Bronchial epithelial cell (primary cell): ENCODE measurements around the gene RGL2. TPM values are rescaled to one million over a fixed set of nuclear protein-coding genes. Genes with fewer than 3 reads are reported as not detected.

ENCODE experiments used
- DNase-seq: peaks from one replicate; pipeline ENCODE4 v3.0.0-alpha.2; 2010; ENCODE audit warnings: low read depth
- FAIRE-seq: peaks from 2 replicates; lab custom pipeline; 2011; peaks lifted over from hg19 to GRCh38; lab: Jason Lieb, UNC
- H3K27me3 ChIP-seq: 2 replicates; pipeline ENCODE4 v1.5.1; 2011; ENCODE audit warnings: low read length; ENCODE audit not compliant: control insufficient read depth, insufficient read depth
- H3K36me3 ChIP-seq: 2 replicates; pipeline ENCODE4 v1.5.1; 2011; ENCODE audit warnings: low read length; ENCODE audit not compliant: control insufficient read depth, insufficient read depth
- H3K4me3 ChIP-seq: 2 replicates; pipeline ENCODE4 v1.5.1; 2011; ENCODE audit warnings: mild to moderate bottlenecking, low read depth, low read length, control low read depth
- CTCF ChIP-seq: IDR thresholded peaks from 2 replicates; pipeline ENCODE4 v1.5.1; 2011; ENCODE audit warnings: mild to moderate bottlenecking, moderate library complexity, low read length, control low read depth, inconsistent platforms; ENCODE audit not compliant: insufficient read depth, severe bottlenecking
- total RNA-seq: library from RNA; depleted of rRNA; stranded (reverse); fragments of >200 nt; gene quantifications from 2 replicates; pipeline ENCODE4 v1.2.1, GENCODE V29; 2014

The RGL2 gene
- total RNA-seq, 1 donor from 2014 or later, result 22.6 TPM

- no peak for TF ChIP-seq CTCF
- Histone ChIP-seq H3K27me3 (no peaks in the 10 kb centered on the region), H3K4me3 (no peak overlapping the region), H3K36me3 (peaks cover 8% of the 10 kb centered on the region)
- DNase-seq (no peak), FAIRE-seq (no peak)
These were observed 7.6 kb upstream of the RGL2 start for GRCh38 chr6:33306356-33306755.

- Histone ChIP-seq H3K27me3 (no peaks in the 10 kb centered on the region), H3K4me3 (no peak overlapping the region), H3K36me3 (peaks cover 8% of the 10 kb centered on the region)
- DNase-seq (no peak), FAIRE-seq (no peak)
- no peak for TF ChIP-seq CTCF
These were observed 6.3 kb upstream of the RGL2 start for GRCh38 chr6:33305052-33305451.

- Histone ChIP-seq H3K27me3 (no peaks in the 10 kb centered on the region), H3K4me3 (no peak overlapping the region), H3K36me3 (peaks cover 8% of the 10 kb centered on the region)
- DNase-seq, result no peak
- TF ChIP-seq CTCF, result no peak
- no peak for FAIRE-seq
These were observed 5.5 kb upstream of the RGL2 start for GRCh38 chr6:33304216-33304615.

- no peak for FAIRE-seq
- TF ChIP-seq CTCF, result no peak
- DNase-seq, result no peak
- Histone ChIP-seq H3K27me3 (no peaks in the 10 kb centered on the region), H3K4me3 (no peak overlapping the region), H3K36me3 (peaks cover 8% of the 10 kb centered on the region)
These were observed 3.1 kb upstream of the RGL2 start for GRCh38 chr6:33301877-33302276.

- H3K27me3 ChIP-seq, result no peaks in the 10 kb centered on the region
- peaks cover 21% of the 10 kb centered on the region for H3K36me3 ChIP-seq
- H3K4me3 ChIP-seq, result peak overlapping the region; percentile 90
- peak; percentile 75 for DNase-seq
- TF ChIP-seq CTCF, result peak; percentile 87
- no peak for FAIRE-seq
These were observed 649 bp upstream of the RGL2 start for GRCh38 chr6:33299237-33299944.
